Caco-2 (cell line): ENCODE data around the gene COA1. TPM values are rescaled to one million over a fixed set of nuclear protein-coding genes. Genes with fewer than 3 reads are reported as not detected.

Experiments used
- BruUV-seq: library from RNA; stranded (reverse); fragments of 400-500 nt; replicated peaks from 2 replicates; lab custom pipeline; 2021; lab: Mats Ljungman, UMichigan
- CTCF ChIA-PET: fragments of 300-600 bp; sonication (Branson Sonifier 250); formaldehyde crosslinking; loops from one replicate; lab custom pipeline; 2022; ENCODE audit warnings: antibody characterized with exemption; lab: Charles Lee
- POLR2A ChIA-PET: fragments of 300-600 bp; sonication (Branson Sonifier 250); formaldehyde crosslinking; loops from one replicate; lab custom pipeline; 2022; ENCODE audit warnings: antibody characterized with exemption; lab: Charles Lee
- DNase-seq, 2 experiments: peaks; one replicate each; pipeline versions ENCODE4 v3.0.0 to v3.0.0-alpha.2; 2020 to 2022
- H3K27me3 ChIP-seq: replicated peaks from 2 replicates; pipeline ENCODE4 v1.6.0; 2011; ENCODE audit warnings: low read length; ENCODE audit not compliant: control insufficient read depth, insufficient read depth
- H3K36me3 ChIP-seq: 2 replicates; pipeline ENCODE4 v1.5.1; 2011; ENCODE audit warnings: low read length; ENCODE audit not compliant: control insufficient read depth, insufficient read depth
- H3K4me1 ChIP-seq: fragments of 250-450 bp; sonication (Bioruptor Pico); 2 replicates; pipeline ENCODE4 v1.5.1; 2020; ENCODE audit warnings: mild to moderate bottlenecking
- H3K4me3 ChIP-seq: 2 replicates; pipeline ENCODE4 v1.5.1; 2011; ENCODE audit warnings: low read depth, mild to moderate bottlenecking, control low read depth, low read length
- H3K9me3 ChIP-seq: fragments of 250-450 bp; sonication (Bioruptor Pico); 2 replicates; pipeline ENCODE4 v1.5.1; 2020; ENCODE audit warnings: mild to moderate bottlenecking, moderate library complexity
- H3K27ac Mint-ChIP-seq: one replicate; pipeline ENCODE4 v1.8.0; 2022; ENCODE audit warnings: mixed read lengths; ENCODE audit not compliant: unreplicated experiment
- H3K27me3 Mint-ChIP-seq: one replicate; pipeline ENCODE4 v1.8.0; 2022; ENCODE audit warnings: mixed read lengths; ENCODE audit not compliant: insufficient read depth, unreplicated experiment
- H3K36me3 Mint-ChIP-seq: one replicate; pipeline ENCODE4 v1.8.0; 2022; ENCODE audit warnings: mild to moderate bottlenecking, mixed read lengths; ENCODE audit not compliant: insufficient read depth, unreplicated experiment
- H3K4me1 Mint-ChIP-seq: one replicate; pipeline ENCODE4 v1.8.0; 2022; ENCODE audit warnings: low read depth, mixed read lengths; ENCODE audit not compliant: unreplicated experiment
- H3K4me3 Mint-ChIP-seq: one replicate; pipeline ENCODE4 v1.8.0; 2022; ENCODE audit warnings: mild to moderate bottlenecking, moderate library complexity, mixed read lengths; ENCODE audit not compliant: unreplicated experiment
- H3K9me3 Mint-ChIP-seq: one replicate; pipeline ENCODE4 v1.8.0; 2022; ENCODE audit warnings: mixed read lengths; ENCODE audit not compliant: unreplicated experiment
- intact Hi-C: fragments of 100-400 bp; cut with micrococcal nuclease; formaldehyde crosslinking; loops from one replicate; pipeline ENCODE4 v1.10.0; 2022; ENCODE audit not compliant: unreplicated experiment
- total RNA-seq: library from RNA; stranded (reverse); gene quantifications from 2 replicates; pipeline ENCODE4 v1.2.3, GENCODE V29; 2022
- TF ChIP-seq, protein P1 (sequence below), 2 experiments: fragments of 200-600 bp in 1 of 2; IDR thresholded peaks; 1 replicate in 1 of 2; 2 replicates in 1 of 2; pipeline versions ENCODE4 v1.5.1 to v1.8.0; 2011 to 2022; ENCODE audit warnings: antibody characterized with exemption in 1 of 2, control low read depth in 1 of 2, inconsistent platforms in 1 of 2, low read depth in 1 of 2, low read length in 1 of 2, mild to moderate bottlenecking in 1 of 2, moderate library complexity in 1 of 2; ENCODE audit not compliant: insufficient read depth in 1 of 2, severe bottlenecking in 1 of 2, unreplicated experiment in 1 of 2

COA1 gene
- total RNA-seq, 1 experiment from 2014 or later, result 94.7 TPM

DNA sequence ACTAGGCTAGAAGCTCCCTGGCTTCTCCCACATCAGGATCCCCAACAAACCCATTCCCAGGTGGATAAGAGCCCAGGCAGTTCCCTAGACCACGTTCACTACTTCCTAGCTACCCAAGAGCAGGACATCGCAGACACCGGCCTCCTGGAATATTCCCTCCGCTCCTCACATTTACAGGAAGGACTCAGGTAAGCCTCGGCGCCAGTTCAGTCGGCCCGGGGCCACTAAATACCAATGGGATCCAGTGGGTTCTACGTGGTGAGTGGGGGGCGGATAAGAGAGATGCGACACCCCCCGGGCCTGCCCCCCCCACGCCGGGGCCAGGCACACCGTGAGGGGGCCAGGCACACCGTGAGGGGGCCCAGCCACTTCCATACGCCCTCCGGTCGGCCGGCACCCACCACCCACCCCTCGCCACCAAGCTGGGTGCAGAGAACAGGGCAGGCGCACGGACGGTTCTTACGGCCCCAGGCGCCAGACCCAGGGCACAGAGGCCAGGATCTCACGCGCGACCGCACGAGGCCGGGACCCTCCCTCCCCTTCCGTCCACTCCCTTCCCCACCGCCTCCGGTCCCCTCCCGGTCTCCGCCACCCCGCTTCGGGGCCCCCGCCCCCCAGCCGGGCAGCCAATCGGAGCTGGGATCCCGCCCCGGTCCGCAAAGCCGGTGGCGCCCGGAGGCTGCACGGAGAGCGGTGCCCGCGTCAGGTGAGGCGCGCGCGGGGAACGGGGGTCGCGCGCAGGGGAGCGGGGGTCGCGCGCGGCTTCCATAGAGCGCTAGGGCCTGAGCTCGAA lies 28.9 kb upstream of the COA1 start, which contains the start of gene BLVRA:
Gene BLVRA (plus strand): TSS at position 652 of the 793 bp plus-strand sequence. CDS start 12,479 bp downstream, outside the sequence.
- Mint-ChIP-seq H3K4me1 (peaks cover 6% of the 10 kb centered on the region), H3K9me3 (no peaks in the 10 kb centered on the region), H3K36me3 (no peaks in the 10 kb centered on the region), H3K4me3 (peak within 1 kb of the TSS; percentile 41), H3K27ac (no peak within 1 kb of the TSS), H3K27me3 (peaks cover 6% of the 10 kb centered on the region)
- intact Hi-C loops, result loop anchor here (2.0 kb wide), 1 partner anchor 29 kb away; the partner anchor contains the start of gene COA1
- ChIA-PET POLR2A (interaction anchor here (0.5 to 0.7 kb wide), 3 partner anchors 28 to 58 kb away, joined by 3 to 6 read pairs (median 3); partner anchors contain the start of gene COA1), CTCF (interaction anchor here (1.4 kb wide), 1 partner anchor 176 kb away, joined by 4 read pairs; the partner anchor contains the start of gene STK17A)
- Histone ChIP-seq H3K4me1 (0 out of 2 replicates have a peak, but pooled peaks cover 5% of the 10 kb centered on the region), H3K27me3 (no peaks in the 10 kb centered on the region), H3K36me3 (no peaks in the 10 kb centered on the region), H3K4me3 (peak within 1 kb of the TSS; percentile 52), H3K9me3 (no peaks in the 10 kb centered on the region)
- TF ChIP-seq, protein P1, sequence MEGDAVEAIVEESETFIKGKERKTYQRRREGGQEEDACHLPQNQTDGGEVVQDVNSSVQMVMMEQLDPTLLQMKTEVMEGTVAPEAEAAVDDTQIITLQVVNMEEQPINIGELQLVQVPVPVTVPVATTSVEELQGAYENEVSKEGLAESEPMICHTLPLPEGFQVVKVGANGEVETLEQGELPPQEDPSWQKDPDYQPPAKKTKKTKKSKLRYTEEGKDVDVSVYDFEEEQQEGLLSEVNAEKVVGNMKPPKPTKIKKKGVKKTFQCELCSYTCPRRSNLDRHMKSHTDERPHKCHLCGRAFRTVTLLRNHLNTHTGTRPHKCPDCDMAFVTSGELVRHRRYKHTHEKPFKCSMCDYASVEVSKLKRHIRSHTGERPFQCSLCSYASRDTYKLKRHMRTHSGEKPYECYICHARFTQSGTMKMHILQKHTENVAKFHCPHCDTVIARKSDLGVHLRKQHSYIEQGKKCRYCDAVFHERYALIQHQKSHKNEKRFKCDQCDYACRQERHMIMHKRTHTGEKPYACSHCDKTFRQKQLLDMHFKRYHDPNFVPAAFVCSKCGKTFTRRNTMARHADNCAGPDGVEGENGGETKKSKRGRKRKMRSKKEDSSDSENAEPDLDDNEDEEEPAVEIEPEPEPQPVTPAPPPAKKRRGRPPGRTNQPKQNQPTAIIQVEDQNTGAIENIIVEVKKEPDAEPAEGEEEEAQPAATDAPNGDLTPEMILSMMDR (IDR thresholded peaks at IDR 0.05; ENCODE audit: insufficient read depth in 1 of 2, low read depth in 1 of 2, low read length in 1 of 2, severe bottlenecking in 1 of 2, unreplicated experiment in 1 of 2), result no peak
- peak; percentile 64 to 74 for DNase-seq
- BruUV-seq, result no TSS peak

DNA sequence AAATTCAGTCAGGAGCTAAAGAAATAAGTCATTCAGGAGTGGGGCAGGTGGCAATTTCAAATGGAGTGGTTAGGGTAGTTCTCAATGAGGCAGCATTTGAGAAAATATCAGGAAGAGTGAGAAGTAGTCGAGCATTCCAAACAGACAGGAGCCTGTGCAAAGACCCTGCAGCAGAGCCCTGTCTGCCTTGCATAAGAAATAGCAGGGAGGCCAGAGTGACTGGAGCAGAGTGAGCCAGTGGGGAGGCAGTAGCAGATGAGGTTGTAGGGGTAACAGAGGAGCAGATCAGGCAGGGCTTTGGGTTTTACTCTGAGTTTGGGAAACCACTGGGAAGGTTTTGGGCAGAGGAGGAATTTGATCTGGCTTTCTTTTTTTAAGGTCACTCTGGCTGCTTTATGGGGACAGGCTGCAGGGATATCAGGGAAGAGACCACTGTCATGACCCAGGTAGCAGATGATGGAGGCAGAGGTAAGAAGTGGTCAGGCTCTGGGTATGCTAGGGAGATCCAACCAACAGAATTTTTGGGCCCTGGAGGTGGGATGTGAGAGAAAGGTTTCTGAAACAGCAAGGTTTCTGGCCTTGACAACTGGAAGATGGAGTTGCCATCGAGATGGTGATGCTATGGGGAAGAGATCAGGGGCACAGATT lies 27.9 kb upstream of the COA1 start:
- H3K36me3 ChIP-seq, result no peaks in the 10 kb centered on the region
- no peaks in the 10 kb centered on the region for H3K9me3 Mint-ChIP-seq
- POLR2A ChIA-PET, result no interaction called here

More for the DNA sequence above, 27.9 kb upstream of the COA1 start:
- Histone ChIP-seq H3K27me3 (no peaks in the 10 kb centered on the region), H3K4me3 (no peak overlapping the region), H3K9me3 (no peaks in the 10 kb centered on the region), H3K4me1 (0 out of 2 replicates have a peak, but pooled peaks cover 5% of the 10 kb centered on the region)
- DNase-seq, result no peak
- TF ChIP-seq, protein P1 (IDR thresholded peaks at IDR 0.05; ENCODE audit: insufficient read depth in 1 of 2, low read depth in 1 of 2, low read length in 1 of 2, severe bottlenecking in 1 of 2, unreplicated experiment in 1 of 2), result no peak
- Mint-ChIP-seq H3K27me3 (peaks cover 6% of the 10 kb centered on the region), H3K4me1 (no peaks in the 10 kb centered on the region), H3K4me3 (peak overlapping the region; percentile 41), H3K36me3 (no peaks in the 10 kb centered on the region), H3K27ac (no peak overlapping the region)
- intact Hi-C loops, result no loop called here
- CTCF ChIA-PET, result no interaction called here
- no TSS peak for BruUV-seq
